ENCODE measurements around the gene ITCH.

ITCH gene

DNA sequence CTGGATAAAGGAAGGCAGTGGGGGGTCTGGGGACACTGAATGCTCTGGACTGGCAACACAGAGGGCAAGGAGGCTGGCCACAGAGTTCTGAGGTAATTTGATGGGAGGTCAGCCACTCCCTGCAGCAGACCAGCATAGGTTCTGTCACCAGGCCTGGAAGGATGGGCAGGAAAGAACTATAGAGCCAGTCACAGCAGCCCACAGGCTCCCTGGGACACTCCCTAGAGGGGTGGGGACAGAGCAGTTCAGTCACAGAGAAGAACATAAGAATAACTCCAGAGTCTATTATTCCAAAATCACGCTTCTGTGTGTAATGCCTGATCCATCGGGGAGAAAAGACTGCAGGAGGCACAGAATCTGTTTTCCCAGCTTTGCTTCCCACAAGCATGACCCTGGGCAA is 172.8 kb downstream of the ITCH start:
- DNase-seq, result no peak

DNA sequence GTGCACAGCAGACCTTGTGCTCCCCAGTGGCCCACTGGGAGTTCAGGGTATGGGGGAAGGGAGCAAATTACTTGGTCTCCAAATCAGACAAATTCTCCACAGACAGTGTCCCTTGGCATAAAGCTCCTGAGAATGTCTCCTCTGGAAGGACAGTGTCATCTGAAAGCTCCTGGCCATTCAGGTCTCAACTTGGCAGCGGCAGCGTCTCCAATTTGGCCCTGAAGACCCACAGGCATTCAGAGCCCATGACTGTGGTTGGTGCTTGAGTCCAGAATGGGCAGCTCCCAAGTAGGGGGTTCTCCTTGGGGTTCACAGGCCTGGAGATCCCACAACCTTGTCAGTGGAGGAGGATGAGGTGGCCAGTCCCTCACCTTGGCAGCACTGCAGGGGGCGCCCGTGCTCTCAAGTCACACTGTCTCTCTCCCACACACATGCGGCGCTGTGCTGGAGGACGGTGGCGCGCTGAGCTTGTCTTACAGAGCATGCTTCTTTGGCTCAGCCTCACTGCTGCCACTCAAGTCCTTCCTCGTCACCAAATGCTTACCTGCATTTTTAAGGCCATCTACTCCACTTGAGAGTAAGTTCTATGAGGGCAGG is 173.8 kb downstream of the ITCH start:
- peak in 1 of 2 experiments; percentile 48 for DNase-seq

GRCh38 chr20:34537651-34538050 is 174.6 kb downstream of the ITCH start:
- DNase-seq, result no peak

GRCh38 chr20:34538671-34539123 is 175.6 kb downstream of the ITCH start:
- DNase-seq, result peak; percentile 63 to 73

DNA sequence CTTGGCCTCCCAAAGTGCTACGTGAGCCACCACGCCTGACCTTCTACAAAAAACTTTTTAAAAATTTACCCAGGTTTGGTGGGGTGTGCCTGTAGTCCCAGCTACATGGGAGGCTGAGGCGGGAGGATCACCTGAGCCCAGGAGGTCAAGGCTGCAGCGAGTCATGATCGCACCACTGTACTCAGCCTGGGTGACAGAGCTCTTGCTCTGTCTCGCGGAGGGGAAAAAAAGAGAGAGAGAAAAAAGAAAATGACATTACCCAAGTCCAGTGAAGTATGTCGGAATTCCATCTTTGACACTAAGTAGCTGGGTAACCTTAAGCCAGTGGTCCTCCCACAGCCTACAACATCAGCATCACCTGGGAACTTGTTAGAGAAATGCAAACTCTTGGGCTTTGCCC is 176.7 kb downstream of the ITCH start:
- DNase-seq, result no peak

- DNase-seq, result no peak
These were observed 177.7 kb downstream of the ITCH start for GRCh38 chr20:34540596-34541263.

DNA sequence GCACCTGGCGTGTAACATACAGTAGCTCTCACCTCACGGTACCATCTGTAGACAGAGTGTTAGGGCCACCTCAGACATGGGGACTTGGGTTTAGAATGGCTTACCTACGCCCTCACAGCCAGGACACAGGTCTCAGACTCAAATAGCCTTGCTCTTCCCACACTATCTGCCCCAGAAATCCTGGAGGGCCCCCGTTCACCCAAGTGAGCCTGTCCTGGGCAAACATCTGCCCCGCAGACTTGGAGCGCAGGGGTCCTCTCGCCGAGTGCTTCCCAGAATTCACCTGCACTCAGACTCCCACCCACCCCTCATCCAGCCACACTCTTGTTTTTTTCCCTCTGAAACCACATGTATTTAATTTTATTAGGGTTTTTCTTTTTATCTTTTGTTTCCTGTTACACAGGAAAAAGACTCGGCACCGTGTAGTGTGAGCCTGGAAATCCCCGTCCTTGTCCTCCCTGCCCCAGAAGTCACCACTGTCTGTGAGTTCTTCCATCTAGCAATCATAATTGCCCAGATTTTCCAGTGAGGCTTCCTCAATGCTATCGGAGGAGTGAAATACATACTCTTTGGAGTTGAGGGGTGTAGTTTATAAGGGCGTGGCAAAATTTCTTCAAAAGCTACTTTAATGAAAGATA is 178.3 kb downstream of the ITCH start:
- DNase-seq, result no peak

GRCh38 chr20:34541917-34542316 is 178.8 kb downstream of the ITCH start:
- DNase-seq, result no peak

- DNase-seq, result no peak
These were observed 179.4 kb downstream of the ITCH start for GRCh38 chr20:34542439-34542838.

GRCh38 chr20:34543463-34544056 is 180.5 kb downstream of the ITCH start:
- DNase-seq, result no peak

- DNase-seq, result no peak
These were observed 181.2 kb downstream of the ITCH start for GRCh38 chr20:34544109-34544796.

DNA sequence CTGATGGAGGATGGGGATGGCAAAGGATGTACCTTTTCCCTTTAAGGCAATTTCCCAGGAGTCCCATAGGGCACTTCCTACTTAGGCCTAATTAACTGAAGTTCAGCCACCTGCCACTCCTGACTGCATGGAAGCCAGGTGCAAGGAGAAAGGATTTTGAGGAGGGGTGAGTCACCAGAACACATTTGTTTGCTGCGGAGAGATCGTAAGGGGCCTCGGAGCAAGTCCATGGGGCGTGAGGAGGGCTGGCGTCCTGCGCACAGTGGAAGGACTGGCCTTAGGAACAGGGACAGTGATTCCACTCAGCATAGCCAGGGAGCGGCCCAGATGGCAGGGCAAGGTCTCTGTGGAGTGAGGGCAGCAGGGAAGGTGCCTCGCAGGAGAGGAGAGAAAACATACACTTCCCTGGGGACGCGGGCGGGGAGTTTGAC is 183.7 kb downstream of the ITCH start:
- no peak for DNase-seq

- DNase-seq, result no peak
These were observed 185.0 kb downstream of the ITCH start for GRCh38 chr20:34547844-34548613.

DNA sequence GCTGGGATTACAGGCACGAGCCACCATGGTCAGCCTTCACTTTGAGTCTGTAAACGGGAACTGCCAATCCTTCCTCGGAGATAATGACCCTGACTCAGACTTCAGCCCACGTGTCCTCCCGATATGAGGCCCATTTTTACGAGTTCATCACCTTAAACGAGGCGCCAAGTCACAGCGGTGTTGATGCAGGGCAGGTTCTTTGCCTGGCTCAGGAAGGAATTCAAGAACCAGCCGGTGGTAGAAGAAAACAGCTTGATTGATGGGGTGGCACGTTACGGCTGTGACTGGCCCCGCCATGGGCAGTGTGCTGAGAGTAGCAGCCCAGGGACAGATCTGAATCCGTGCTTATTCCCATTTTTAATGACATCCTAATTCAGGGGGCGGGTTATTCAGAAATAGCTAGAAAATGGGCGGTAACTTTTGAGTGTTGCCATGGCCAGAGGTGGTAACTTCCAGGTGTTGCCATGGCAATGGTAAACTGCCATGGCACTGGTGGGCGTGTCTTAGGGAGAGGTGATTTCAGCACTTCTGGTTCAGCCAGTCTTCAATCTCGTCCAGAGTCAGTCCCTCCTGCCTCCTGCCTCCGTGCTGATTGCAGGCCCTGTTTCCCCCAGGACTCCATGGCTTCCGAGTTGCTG is 186.3 kb downstream of the ITCH start:
- DNase-seq, result peak; percentile 59 to 73

DNA sequence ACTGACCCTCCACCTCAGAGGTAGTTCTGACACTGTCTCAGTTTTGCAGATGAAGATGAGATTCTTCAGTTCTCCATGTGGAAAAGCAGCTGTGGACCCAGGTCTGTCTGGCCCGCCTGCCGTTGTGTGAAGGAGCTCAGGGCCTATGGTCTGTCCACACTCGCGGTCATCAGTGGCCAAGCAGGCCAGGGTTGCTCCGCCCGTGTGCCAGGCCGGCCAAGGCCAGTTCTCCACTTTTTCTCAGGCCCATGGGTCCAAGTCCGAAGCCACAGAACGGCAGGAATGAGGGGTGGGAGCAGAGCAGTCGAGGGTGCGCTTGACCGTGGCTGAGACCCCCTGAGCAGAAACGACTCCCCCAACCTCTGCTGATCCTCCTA is 186.8 kb downstream of the ITCH start:
- no peak for DNase-seq

GRCh38 chr20:34552569-34552968 is 189.5 kb downstream of the ITCH start:
- no peak for DNase-seq

- no peak for DNase-seq
These were observed 190.3 kb downstream of the ITCH start for GRCh38 chr20:34553366-34553867.

DNA sequence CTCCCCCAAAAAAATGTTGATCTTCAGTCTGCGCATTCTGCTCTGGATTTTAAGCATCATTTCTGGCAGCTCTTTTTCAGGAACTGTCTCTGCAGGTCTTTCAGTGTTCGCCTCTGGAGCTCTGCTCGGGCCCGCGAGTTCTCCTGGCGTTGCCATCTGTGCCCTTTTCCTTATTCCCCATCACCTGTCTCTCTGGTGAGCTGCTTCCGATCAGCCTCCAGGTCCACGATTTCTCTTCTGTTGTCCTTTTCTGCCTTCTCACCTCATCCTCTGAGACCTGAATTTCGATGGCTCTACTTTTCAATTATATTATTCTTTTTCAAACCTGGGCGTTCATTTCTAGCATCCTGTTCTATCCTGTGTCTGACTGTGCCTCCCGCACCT is 194.9 kb downstream of the ITCH start:
- DNase-seq, result no peak

GRCh38 chr20:34558320-34559218 is 195.5 kb downstream of the ITCH start, which contains the start of gene MAP1LC3A:
Gene MAP1LC3A (plus strand): TSS chr20:34558718. CDS start chr20:34558869, 151 bp downstream.
- DNase-seq, result peak; percentile 100

- DNase-seq, result no peak
These were observed 196.5 kb downstream of the ITCH start for GRCh38 chr20:34559311-34560140.

Data from SW 1271 (cell line).